ENCODE data around the gene FGGY.

Gene FGGY

GRCh38 chr1:59691261-59691660 is 394.4 kb downstream of the FGGY start:
- no peak overlapping the region for H3K4me3 ChIP-seq (replicated peaks; ENCODE audit: low read depth, low read length)
- DNase-seq (ENCODE audit: extremely low read depth, low read depth) = no peak
- no peak for TF ChIP-seq CTCF (IDR thresholded peaks at IDR 0.05; ENCODE audit: low read depth, low read length, missing control alignments)

GRCh38 chr1:59692591-59692990 is 395.7 kb downstream of the FGGY start:
- DNase-seq (ENCODE audit: extremely low read depth, low read depth) = peak; percentile 95
- no peak for TF ChIP-seq CTCF (IDR thresholded peaks at IDR 0.05; ENCODE audit: low read depth, low read length, missing control alignments)
- H3K4me3 ChIP-seq (replicated peaks; ENCODE audit: low read depth, low read length) = no peak overlapping the region

GRCh38 chr1:59693406-59693805 is 396.5 kb downstream of the FGGY start:
- no peak for TF ChIP-seq CTCF (IDR thresholded peaks at IDR 0.05; ENCODE audit: low read depth, low read length, missing control alignments)
- no peak for DNase-seq (ENCODE audit: extremely low read depth, low read depth)
- H3K4me3 ChIP-seq (replicated peaks; ENCODE audit: low read depth, low read length) = no peak overlapping the region

- no peak for DNase-seq (ENCODE audit: extremely low read depth, low read depth)
- TF ChIP-seq CTCF (IDR thresholded peaks at IDR 0.05; ENCODE audit: low read depth, low read length, missing control alignments) = no peak
- H3K4me3 ChIP-seq (replicated peaks; ENCODE audit: low read depth, low read length) = no peak overlapping the region
Observed at GRCh38 chr1:59695252-59695651, 398.4 kb downstream of the FGGY start.

- no peak overlapping the region for H3K4me3 ChIP-seq (replicated peaks; ENCODE audit: low read depth, low read length)
- no peak for TF ChIP-seq CTCF (IDR thresholded peaks at IDR 0.05; ENCODE audit: low read depth, low read length, missing control alignments)
- DNase-seq (ENCODE audit: extremely low read depth, low read depth) = no peak
Observed at GRCh38 chr1:59696421-59697115, 399.7 kb downstream of the FGGY start.

GRCh38 chr1:59697150-59697800 is 400.4 kb downstream of the FGGY start:
- H3K4me3 ChIP-seq (replicated peaks; ENCODE audit: low read depth, low read length) = no peak overlapping the region
- no peak for TF ChIP-seq CTCF (IDR thresholded peaks at IDR 0.05; ENCODE audit: low read depth, low read length, missing control alignments)
- no peak for DNase-seq (ENCODE audit: extremely low read depth, low read depth)
